ENCODE measurements around the gene ADAD2.

Gene ADAD2

DNA sequence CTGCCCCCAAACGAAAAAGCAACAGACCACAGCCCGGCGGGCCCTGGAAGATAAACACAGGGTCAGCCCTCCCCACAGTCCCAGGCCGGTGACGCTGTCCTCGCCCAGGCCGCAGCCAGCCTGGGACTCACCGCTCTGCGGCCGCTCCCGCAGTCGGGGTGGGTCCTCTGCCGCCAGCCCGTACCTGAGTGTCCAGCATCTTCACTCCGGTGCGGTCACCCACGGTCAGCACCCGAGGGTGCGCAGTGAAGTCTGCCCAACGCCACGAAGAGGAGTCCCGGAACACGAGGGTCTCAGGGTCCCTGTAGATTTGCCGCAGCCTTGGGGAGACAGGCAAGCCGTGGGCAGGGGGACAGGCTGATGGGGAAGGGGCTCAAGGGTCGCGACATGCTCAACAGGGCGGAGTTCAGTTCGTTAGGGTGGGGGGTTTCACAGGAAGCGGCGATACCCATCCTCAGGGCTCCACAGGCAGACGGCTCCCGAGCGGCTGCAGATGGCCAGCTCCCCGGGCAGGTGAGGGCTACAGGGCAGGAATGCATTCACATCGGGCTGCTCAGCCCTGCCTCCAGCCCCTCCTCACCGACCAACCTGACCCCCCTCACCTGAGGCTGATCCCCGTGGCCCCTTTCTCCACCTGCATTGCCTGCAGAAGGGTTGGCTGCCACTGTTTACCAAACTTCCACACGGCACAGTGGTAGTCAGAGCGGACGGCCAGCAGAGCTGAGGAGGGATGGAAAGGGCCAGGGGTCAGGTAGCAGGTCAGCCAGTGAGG, 9.6 kb upstream of the ADAD2 start:
- no peak overlapping the region for H3K27ac Mint-ChIP-seq
- DNase-seq (ENCODE audit: low spot score): no peak
- no peaks in the 10 kb centered on the region for H3K27me3 Mint-ChIP-seq (ENCODE audit: low read depth)
- peaks cover 7% of the 10 kb centered on the region for H3K4me1 Mint-ChIP-seq (ENCODE audit: low read depth)
- H3K36me3 Mint-ChIP-seq (ENCODE audit: low read depth): peaks cover 16% of the 10 kb centered on the region
- no peaks in the 10 kb centered on the region for H3K9me3 Mint-ChIP-seq
- no peak overlapping the region for H3K4me3 Mint-ChIP-seq

DNA sequence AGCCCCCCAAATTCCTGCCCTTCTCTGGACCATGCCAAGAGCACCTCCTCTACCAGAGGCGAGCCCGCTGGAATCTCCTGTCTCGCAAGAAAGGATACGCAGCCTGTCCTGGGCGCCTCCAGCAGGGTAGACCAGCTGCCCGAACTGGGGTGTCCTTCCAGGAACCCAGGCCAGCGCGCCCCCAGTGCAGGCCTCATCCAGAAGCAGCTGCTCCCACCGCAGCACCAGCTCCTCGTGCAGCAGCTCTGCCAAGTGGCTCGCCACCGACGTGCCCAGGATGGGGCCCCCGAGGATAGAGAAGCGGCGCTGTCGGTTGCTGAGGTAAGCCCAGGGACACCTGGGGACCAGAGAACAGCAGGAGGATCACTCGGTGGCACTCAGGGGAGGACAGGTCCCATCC, 8.9 kb upstream of the ADAD2 start:
- Mint-ChIP-seq H3K27ac (no peak overlapping the region), H3K4me1 (ENCODE audit: low read depth) (peaks cover 9% of the 10 kb centered on the region), H3K27me3 (ENCODE audit: low read depth) (no peaks in the 10 kb centered on the region), H3K36me3 (ENCODE audit: low read depth) (peaks cover 19% of the 10 kb centered on the region), H3K4me3 (no peak overlapping the region), H3K9me3 (no peaks in the 10 kb centered on the region)
- DNase-seq (ENCODE audit: low spot score): no peak

DNA sequence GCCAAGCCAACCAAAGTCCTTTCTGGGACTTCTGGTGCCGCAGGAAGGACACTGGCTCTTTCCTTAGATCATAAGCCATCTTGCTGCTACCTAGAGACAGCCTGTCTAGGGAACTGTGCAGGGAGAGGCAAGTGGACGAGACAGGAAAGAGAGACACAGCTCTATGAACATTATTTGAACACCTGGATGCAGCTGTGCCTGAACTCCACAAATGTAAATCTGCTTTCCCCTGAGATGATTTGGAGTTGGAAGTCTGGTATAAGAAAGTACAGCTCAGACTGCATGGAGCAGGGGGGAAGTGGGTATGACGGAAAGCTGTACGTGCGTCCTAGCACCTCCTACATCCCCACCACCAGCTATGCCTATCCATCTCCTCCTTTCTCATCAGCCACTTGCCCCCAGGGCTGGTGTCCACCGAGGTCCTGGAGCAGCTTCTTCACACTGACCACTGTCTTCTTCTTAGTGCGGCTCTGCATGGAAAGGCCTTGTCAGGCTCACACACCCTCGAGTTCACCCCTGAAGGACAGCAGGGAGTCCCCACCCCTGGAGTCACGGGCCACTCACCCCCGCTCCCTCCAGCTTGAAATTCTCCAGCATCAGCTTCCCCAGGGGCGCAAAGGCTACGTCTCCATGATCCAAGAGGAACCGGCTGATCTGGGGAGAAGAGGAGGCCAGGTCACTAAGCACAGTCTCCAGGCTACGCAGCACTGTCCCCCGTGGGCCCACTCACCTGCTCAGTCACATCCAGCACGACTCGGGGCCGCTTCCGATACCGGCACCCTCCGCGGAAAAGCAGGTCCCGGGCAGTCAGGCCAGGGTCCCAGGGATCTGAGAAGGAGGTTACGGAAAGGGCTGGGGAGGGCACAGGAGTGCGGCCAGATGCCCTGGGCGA, 8.0 kb upstream of the ADAD2 start:
- DNase-seq (ENCODE audit: low spot score): no peak
- H3K4me3 Mint-ChIP-seq: no peak overlapping the region
- H3K27me3 Mint-ChIP-seq (ENCODE audit: low read depth): no peaks in the 10 kb centered on the region
- no peaks in the 10 kb centered on the region for H3K9me3 Mint-ChIP-seq
- H3K4me1 Mint-ChIP-seq (ENCODE audit: low read depth): peaks cover 10% of the 10 kb centered on the region
- peaks cover 16% of the 10 kb centered on the region for H3K36me3 Mint-ChIP-seq (ENCODE audit: low read depth)
- no peak overlapping the region for H3K27ac Mint-ChIP-seq

DNA sequence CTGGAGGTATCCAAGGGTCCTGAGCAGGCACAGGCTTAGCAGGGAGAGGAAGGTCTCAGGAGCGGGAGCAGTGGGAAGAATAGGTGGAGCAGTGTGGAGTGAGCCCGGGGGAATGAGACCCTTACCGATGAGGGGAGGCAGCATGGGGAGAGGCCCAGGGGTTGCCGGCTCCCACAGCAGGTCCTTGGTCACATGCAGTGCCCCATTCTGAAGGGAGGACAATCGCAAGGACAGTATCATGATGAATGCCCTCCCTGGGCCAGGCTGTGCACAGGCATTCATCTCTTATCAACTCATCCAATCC, 7.4 kb upstream of the ADAD2 start:
- Mint-ChIP-seq H3K9me3 (no peaks in the 10 kb centered on the region), H3K36me3 (ENCODE audit: low read depth) (peaks cover 13% of the 10 kb centered on the region), H3K4me3 (no peak overlapping the region), H3K4me1 (ENCODE audit: low read depth) (peaks cover 10% of the 10 kb centered on the region), H3K27ac (no peak overlapping the region), H3K27me3 (ENCODE audit: low read depth) (no peaks in the 10 kb centered on the region)
- no peak for DNase-seq (ENCODE audit: low spot score)

DNA sequence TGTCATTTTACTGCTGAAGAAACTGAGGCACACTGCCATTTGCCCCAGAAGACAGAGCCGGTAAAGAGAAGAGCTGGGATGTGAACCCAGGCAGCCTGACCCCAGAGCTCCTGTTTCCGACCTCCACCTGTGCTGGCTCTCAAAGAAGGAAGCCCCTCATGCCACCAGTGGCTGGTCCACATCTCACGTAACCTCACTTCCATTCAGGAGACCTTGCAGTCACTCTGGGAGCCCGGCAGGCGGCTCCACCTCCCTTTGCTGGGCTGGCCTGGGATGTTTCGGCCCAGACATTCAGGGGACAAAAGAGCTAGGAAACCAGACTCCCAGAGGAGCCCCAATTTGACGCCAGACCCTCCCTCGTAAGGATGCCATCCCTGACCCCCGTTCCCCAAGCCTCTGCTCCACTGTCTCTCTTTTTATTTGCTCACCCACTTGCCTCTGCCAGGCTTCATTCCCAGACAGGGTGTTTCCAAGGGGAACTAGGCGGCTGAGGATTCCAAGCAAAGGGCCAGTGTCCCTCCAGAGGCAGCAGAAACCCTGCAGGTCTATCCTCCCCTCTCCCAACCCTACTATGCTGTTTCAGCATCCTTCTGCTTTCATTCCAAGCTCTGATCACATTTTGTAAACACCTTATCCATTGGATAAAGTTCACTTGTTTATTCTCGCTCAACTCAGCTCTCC, 6.9 kb upstream of the ADAD2 start:
- H3K36me3 Mint-ChIP-seq (ENCODE audit: low read depth): peaks cover 13% of the 10 kb centered on the region
- peaks cover 10% of the 10 kb centered on the region for H3K4me1 Mint-ChIP-seq (ENCODE audit: low read depth)
- no peak for DNase-seq (ENCODE audit: low spot score)
- H3K27ac Mint-ChIP-seq: no peak overlapping the region
- no peaks in the 10 kb centered on the region for H3K9me3 Mint-ChIP-seq
- H3K4me3 Mint-ChIP-seq: no peak overlapping the region
- H3K27me3 Mint-ChIP-seq (ENCODE audit: low read depth): no peaks in the 10 kb centered on the region

DNA sequence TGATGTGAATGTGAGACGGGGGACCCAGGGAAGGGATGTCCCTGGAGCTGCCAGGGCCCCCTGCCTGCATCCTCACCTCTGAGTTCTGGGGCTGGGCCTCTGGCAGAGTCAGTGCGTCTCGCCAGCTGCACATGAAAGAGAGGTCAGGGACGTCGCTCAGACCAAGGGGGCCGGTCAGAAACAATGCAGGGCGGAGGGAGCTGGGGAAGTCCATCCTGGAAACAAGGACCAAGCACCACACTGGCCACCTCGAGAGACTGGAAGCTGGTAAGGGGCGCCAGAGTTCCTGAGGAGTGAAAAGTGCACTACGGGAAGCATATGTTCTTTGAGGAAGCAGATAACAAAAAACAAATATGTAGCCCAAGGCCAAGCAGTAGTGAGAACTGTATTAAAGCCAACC, 6.2 kb upstream of the ADAD2 start:
- Mint-ChIP-seq H3K4me1 (ENCODE audit: low read depth) (peaks cover 10% of the 10 kb centered on the region), H3K36me3 (ENCODE audit: low read depth) (peaks cover 13% of the 10 kb centered on the region), H3K9me3 (no peaks in the 10 kb centered on the region), H3K27me3 (ENCODE audit: low read depth) (no peaks in the 10 kb centered on the region), H3K4me3 (peak overlapping the region; percentile 94), H3K27ac (peak overlapping the region; percentile 43)
- no peak for DNase-seq (ENCODE audit: low spot score)

DNA sequence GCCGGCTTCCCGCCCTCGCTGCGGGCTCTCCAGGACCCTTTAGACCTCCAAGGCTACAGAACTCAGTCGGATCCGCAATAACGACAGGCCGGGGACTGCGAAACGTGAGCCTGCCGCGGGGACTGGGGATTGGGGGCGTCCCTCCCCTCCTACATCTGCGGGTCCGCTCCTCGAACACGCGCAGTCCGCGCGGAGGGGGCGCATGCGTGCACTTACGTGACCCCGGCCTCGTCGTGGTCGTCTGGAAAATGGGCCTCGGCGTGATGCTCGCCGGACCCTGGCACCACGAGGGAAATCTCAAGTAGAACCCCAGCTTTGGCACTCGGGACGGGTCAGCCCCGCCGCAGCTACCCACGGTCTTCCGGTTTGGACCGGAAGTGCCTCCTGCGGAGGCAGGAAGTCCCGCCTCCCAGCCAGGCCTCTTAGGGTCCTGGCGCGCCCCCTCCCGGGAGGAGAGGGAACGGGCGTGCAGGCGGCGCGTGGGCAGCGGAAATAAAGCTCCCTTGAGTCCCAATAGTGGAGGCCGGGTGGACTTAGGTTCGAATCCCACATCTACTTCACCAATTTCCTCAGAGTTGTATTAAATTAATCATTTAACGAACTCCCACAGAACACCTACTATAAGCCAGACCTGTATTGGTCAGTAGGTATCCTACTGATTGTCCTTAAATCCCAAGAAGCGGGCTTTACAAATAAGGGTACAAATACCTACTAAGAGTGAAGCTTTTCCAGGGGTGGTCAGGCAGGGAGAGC, 4.1 kb upstream of the ADAD2 start, which contains the start of gene TAF1C:
TAF1C (minus strand) TSS at position 373 of the 753 bp plus-strand sequence. CDS start 2,069 bp downstream, outside the sequence.
- Mint-ChIP-seq H3K4me3 (peak within 1 kb of the TSS; percentile 94), H3K27me3 (ENCODE audit: low read depth) (no peaks in the 10 kb centered on the region), H3K9me3 (no peaks in the 10 kb centered on the region), H3K27ac (peak within 1 kb of the TSS; percentile 86), H3K4me1 (ENCODE audit: low read depth) (peaks cover 10% of the 10 kb centered on the region), H3K36me3 (ENCODE audit: low read depth) (peaks cover 13% of the 10 kb centered on the region)
- DNase-seq (ENCODE audit: low spot score): peak; percentile 88

DNA sequence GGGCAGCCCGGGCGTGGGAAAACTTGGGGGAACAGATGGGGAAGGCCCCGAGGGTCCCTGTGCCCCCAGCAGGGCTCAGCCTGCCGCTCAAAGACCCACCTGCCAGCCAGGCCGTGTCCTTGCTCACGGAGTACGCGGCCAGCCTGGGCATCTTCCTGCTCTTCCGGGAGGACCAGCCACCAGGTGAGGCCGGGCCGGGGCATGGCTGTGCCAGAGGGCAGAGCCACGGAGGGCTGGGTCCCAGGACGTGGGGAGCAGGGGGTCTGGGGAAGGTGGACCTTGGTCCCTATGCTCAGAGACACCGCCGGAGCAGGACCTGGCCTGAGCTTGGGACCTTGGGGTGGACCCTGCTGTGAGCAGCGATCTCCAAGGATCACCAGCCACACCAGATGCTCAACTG, 509 bp downstream of the ADAD2 start:
- DNase-seq (ENCODE audit: low spot score): no peak
- H3K4me1 Mint-ChIP-seq (ENCODE audit: low read depth): peaks cover 18% of the 10 kb centered on the region
- no peaks in the 10 kb centered on the region for H3K9me3 Mint-ChIP-seq
- no peak overlapping the region for H3K27ac Mint-ChIP-seq
- peaks cover 3% of the 10 kb centered on the region for H3K36me3 Mint-ChIP-seq (ENCODE audit: low read depth)
- H3K27me3 Mint-ChIP-seq (ENCODE audit: low read depth): no peaks in the 10 kb centered on the region
- H3K4me3 Mint-ChIP-seq: no peak overlapping the region

DNA sequence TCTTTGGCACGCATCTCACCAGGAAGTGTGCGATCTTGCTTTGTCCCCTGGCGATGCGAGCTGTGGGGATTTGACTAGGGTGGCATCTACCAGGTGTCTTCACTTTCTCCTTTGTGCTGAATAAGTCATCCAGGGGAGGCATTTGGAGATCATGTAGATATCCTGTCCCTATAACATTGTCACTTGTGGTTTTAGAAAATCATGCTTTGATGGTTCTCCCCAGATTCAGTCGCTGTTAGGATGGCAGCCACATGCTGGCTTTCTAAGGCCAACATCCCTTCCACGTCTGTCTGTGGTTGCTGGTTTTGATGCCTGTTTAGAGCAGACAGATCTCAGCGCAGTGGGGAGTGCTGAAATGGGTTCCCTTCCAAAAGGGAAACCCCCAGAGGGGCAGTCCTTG, 2.5 kb downstream of the ADAD2 start:
- H3K9me3 Mint-ChIP-seq: no peaks in the 10 kb centered on the region
- no peak for DNase-seq (ENCODE audit: low spot score)
- no peaks in the 10 kb centered on the region for H3K36me3 Mint-ChIP-seq (ENCODE audit: low read depth)
- peaks cover 16% of the 10 kb centered on the region for H3K4me1 Mint-ChIP-seq (ENCODE audit: low read depth)
- H3K4me3 Mint-ChIP-seq: peak overlapping the region; percentile 46
- peak overlapping the region; percentile 64 for H3K27ac Mint-ChIP-seq
- H3K27me3 Mint-ChIP-seq (ENCODE audit: low read depth): no peaks in the 10 kb centered on the region

DNA sequence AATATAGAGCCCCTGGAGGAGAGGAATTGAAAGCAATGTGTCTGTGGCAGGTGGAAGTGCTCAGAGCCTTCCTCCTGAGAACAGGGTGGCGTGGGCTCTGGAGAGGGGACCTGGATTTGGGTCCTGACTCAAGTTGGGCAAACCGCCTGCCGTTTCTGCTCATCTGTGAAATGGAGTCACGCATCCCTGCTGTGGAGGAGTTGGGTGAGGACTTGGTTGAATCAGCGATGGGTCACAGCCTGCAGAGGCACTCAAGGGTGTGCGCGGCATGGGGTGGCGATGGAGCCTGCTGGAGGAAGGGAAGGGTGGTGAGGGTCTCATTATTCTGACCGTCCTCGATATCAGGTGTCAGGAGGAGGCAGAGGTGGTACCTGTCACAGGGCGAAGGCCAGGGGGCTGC, 3.1 kb downstream of the ADAD2 start:
- H3K4me3 Mint-ChIP-seq: peak overlapping the region; percentile 46
- peaks cover 16% of the 10 kb centered on the region for H3K4me1 Mint-ChIP-seq (ENCODE audit: low read depth)
- no peaks in the 10 kb centered on the region for H3K27me3 Mint-ChIP-seq (ENCODE audit: low read depth)
- peak overlapping the region; percentile 64 for H3K27ac Mint-ChIP-seq
- H3K9me3 Mint-ChIP-seq: no peaks in the 10 kb centered on the region
- DNase-seq (ENCODE audit: low spot score): no peak
- no peaks in the 10 kb centered on the region for H3K36me3 Mint-ChIP-seq (ENCODE audit: low read depth)

DNA sequence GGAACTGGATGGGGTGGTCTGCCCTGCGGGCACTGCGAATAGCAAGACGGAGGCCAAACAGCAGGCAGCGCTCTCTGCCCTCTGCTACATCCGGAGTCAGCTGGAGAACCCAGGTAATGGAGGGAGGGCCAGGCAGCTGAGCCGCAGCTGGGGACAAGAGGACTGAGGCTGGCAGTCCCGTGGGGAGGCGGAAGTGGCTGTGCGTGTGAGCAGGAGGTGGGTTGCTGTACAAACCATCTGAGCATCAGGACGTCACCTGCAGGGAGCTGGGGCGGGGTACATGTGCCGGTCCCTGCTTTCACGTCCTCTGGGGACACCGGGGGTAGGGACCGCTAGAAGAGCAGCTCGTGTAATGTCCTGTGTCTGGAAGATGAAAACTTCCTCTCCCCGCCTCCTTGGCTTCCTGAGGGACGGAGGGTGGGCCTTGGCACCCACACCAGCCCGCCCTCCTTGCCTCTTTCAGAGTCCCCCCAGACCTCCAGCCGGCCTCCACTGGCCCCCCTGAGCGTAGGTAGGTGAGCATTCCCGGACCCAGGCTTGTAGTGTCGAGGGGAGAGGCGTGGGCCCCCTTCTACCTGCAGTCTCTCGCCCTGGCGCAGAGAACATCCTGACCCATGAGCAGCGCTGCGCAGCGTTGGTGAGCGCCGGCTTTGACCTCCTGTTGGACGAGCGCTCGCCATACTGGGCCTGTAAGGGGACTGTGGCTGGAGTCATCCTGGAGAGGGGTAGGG, 3.7 kb downstream of the ADAD2 start:
- no peaks in the 10 kb centered on the region for H3K27me3 Mint-ChIP-seq (ENCODE audit: low read depth)
- H3K4me3 Mint-ChIP-seq: peak overlapping the region; percentile 46
- H3K4me1 Mint-ChIP-seq (ENCODE audit: low read depth): peaks cover 16% of the 10 kb centered on the region
- H3K9me3 Mint-ChIP-seq: no peaks in the 10 kb centered on the region
- H3K36me3 Mint-ChIP-seq (ENCODE audit: low read depth): no peaks in the 10 kb centered on the region
- DNase-seq (ENCODE audit: low spot score): peak; percentile 16
- peak overlapping the region; percentile 60 for H3K27ac Mint-ChIP-seq

DNA sequence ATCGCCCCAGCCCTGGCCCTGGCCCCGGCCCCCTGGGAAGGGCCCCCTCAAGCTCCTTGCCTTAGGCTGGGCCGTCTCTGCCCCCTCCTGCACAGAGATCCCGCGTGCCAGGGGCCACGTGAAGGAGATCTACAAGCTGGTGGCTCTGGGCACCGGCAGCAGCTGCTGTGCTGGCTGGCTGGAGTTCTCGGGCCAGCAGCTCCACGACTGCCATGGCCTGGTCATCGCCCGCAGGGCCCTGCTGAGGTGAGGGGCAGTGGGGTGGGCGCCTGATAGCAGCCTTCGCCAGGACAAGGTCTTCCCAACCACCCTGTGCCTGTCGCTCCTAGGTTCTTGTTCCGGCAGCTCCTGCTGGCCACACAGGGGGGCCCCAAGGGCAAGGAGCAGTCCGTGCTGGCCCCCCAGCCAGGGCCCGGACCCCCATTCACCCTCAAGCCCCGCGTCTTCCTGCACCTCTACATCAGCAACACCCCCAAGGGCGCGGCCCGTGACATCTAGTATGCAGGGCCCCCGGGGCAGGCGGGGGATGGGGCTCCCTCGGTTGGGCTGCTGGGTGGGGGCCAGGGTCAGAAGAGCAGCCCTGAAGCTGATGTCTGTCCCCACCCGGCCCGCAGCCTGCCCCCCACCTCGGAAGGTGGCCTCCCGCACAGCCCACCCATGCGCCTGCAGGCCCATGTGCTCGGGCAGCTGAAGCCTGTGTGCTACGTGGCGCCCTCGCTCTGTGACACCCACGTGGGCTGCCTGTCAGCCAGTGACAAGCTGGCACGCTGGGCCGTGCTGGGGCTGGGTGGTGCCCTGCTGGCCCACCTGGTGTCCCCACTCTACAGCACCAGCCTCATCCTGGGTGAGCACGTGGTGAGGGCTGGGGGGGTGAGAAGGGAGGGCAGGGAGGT, 4.5 kb downstream of the ADAD2 start:
- H3K4me1 Mint-ChIP-seq (ENCODE audit: low read depth): peaks cover 16% of the 10 kb centered on the region
- no peak for DNase-seq (ENCODE audit: low spot score)
- H3K27ac Mint-ChIP-seq: no peak overlapping the region
- H3K27me3 Mint-ChIP-seq (ENCODE audit: low read depth): no peaks in the 10 kb centered on the region
- no peaks in the 10 kb centered on the region for H3K9me3 Mint-ChIP-seq
- no peak overlapping the region for H3K4me3 Mint-ChIP-seq
- no peaks in the 10 kb centered on the region for H3K36me3 Mint-ChIP-seq (ENCODE audit: low read depth)

Data from T-helper 2 cell treated with Interferon-gamma antibody and Interleukin-4, amounts not matched to agents 5 μg/mL and 100 μg/mL, for 36 hours (primary cell).